Superior temporal gyrus (tissue), 1 donor: Measurements from ENCODE around the gene FAM237A.

Experiments used
- DNase-seq: peaks from one replicate; pipeline ENCODE4 v3.0.0-alpha.2; 2016; ENCODE audit errors: extremely low spot score

The FAM237A gene

DNA sequence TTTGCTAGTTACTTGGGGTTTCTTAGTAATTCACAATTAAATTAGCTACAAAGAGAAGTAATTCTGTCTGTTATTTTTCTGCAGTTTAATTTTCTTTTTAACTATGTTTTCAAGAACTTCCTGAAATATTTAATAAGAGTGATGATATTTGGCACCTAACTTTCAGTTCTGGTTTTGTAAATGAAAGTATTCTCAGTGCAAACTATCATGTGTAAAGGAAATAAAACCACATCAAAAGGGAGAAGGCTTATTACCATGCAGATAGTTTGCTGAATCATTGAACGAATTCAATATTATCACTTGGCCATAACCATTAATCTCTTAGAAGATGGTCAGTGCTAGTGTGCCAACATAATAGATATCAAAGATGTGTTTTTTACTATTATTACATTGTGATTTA is 46.7 kb downstream of the FAM237A start:
- DNase-seq = no peak

DNA sequence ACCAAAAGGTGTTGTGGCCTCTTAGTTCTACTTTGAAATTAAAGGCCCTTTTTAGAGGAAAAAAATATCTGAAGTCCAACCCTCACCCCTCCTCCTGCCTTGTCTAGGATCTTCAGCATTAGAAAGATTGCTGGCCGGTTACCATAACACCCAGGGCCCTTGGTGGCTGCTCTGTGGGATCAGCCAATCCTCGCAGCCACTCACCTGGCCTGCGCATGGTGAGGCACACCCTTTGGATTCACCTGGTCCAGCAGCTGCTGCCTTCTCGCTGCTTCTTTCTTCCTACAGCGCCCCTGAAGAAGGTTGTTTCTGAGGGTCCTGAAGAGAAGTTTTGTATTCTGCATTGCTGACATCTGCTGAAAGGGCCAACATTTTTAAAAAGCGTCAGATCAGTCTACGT is 50.7 kb downstream of the FAM237A start:
- DNase-seq = no peak

DNA sequence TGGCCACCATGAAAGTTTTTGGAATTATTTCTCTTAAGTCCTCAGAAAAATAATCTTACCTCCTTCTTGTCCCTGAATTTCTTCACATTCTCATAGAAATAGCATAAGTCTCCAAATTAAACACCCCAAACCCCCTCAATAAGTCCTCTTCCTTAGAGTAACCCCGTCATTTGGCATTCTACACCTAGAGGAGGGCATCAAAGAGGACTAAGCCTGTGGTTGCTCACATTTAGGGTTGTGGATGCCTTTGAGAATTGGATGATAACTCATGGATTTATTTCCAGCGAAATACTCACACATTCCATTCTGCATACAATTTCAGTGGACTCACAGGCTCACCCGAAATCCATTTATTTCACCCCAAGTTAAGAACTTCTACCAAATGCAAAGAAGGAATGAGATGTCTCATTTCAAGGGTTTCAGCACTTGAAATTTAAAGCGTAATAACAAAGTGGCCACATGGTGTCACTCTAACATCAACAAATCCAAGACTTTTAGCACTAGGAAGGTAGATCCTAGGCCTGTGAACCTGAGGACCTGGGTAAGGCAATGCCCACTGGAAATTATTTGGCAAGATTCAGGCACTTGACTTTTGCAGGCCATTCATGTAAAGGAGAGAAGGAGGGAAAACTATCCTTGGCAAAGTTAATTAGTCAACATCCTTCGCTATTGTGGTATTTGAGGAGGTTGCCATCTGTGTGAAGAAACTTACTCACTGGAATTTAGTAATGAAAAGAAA is 51.3 kb downstream of the FAM237A start:
- peak; percentile 89 for DNase-seq

DNA sequence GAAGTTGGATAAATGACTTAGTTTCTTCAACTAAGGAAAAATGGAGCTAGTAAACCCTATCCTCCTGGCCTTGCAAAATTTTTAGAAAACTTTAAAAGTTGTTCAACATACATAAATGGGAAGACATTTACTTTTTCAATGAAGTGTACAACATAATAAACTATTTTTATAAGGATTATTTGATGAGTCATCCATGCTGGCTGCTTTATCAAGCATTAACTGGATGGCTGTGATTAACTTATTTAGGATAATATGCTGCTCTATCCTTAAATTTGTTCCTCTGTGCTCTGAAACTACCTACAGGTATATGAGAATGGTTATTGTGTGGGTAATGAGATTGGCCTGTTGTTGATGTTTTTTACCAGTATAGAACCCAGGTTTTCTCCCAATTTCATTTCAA is 54.6 kb downstream of the FAM237A start:
- no peak for DNase-seq

DNA sequence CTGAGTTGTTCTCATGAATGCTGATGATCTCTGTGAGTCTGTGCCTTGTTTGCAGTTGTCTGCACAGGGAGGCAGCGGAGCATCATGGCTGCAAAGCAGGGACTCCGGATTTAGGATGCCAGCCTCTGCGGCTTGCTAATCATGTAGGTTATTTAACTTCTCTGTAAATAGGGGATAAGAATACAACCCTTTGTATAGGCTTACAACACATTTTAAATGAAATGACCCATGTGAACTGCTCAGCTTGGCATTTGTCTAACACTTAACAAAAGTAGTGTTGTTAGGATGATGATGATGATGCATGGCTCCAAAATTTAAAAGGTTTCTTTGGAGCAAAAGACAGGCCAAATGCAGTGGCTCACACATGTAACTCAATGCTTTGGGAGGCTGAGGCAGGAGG is 56.5 kb downstream of the FAM237A start:
- no peak for DNase-seq
